HG03280 (cell line): ENCODE results near the gene CCDC66.
"Not testable (repeated sequence)": the region's sequence is repeated elsewhere in the genome, so short reads cannot be mapped to it uniquely, and the experiment has no call there.

Experiments used
- ATAC-seq: cut with Tn5 transposase; IDR thresholded peaks from one replicate; pipeline ENCODE4 v1.9.1; 2021; ENCODE audit warnings: mild to moderate bottlenecking, moderate library complexity; ENCODE audit not compliant: unreplicated experiment

The CCDC66 gene

GRCh38 chr3:56556908-56557830 lies at the start of gene CCDC66:
Gene CCDC66, plus strand, starts transcription at chr3:56557175. Its CDS starts 68 bp downstream, at chr3:56557243.
- peak; percentile 100 for ATAC-seq

- no peak for ATAC-seq
These were observed 37.3 kb upstream of the CCDC66 start for GRCh38 chr3:56519641-56520040.

DNA sequence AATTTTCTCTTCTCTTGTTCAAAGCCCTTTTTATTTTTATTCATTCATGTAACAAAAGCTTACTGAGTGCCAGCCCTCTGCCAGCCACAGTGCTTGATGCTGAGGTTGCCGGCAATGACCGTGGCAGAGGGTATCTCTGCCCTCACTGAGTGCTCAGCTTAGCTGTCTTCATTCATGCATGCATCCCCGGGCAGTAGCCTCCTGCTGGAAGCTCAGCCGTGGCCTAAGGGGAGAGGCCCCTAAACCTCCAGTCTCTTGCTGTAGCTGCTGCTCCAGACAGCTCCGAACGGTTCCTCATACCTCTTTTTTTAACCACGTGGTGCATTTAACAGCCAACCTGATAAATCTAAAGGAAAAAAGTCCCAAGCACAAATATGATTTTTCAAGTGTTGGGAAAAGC lies 34.6 kb upstream of the CCDC66 start:
- ATAC-seq: no peak

DNA sequence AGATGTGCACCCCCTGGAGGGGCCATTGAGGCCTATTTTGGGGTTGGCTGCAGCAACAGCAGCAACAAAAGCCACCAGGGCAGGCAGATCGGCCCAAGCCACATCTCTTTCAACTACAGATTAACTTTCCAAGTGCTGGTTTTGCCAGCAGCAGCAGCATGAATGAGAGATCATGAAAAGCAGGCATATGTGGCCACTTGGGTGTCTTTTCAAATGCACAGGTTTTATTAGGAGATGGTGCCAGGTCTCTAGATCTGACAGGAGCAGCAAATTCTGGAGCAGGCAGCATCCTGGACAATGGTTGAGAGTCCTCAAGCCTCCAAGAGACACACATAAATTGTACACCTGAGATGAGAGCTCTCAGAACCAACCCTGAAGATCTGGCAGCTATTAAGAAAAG lies 31.7 kb upstream of the CCDC66 start:
- no peak for ATAC-seq

- no peak for ATAC-seq
These were observed 20.2 kb upstream of the CCDC66 start for GRCh38 chr3:56536735-56537134.

DNA sequence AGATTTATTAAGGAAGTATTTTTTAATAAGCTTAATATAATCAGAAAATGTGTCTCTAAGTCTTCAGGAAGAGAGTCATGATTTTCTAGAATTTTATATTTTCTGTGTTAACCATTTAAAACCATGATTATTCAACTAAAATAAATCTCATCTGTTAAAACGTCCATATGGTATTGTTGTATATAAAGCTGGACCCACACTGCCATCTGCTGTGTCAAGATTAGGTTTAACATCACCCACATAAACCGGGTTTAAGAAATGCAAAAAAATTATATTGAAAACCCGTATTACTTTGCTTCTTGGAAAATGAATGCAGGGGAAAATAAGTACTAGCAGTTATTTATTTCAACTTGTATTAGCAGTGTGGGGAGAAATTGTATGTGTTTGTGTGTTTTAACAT lies 9.5 kb upstream of the CCDC66 start:
- ATAC-seq: no peak

- ATAC-seq: peak; percentile 11
These were observed 826 bp downstream of the CCDC66 start for GRCh38 chr3:56557831-56558170.

DNA sequence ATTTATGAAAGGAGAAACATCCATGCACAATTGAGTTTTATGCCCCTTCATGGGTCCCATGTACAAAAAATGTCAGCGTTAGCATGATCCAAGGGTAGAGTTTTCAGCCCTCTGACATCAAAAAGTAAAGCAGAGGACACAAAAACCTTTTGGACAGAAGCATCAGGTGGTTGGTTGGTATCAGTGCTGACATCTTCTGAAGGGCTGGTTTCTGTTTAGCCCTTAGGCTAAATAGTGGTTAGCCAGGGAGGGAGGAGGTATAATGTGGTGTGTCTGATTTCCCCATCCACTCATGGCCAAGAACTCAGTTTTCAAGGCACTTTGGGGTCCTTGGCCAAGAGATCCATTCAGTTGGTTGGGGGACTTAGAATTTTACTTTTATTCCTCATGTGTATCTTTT lies 16.5 kb downstream of the CCDC66 start:
- no peak for ATAC-seq

GRCh38 chr3:56581941-56582340 lies 25.0 kb downstream of the CCDC66 start:
- ATAC-seq: not testable (repeated sequence)

- not testable (repeated sequence) for ATAC-seq
These were observed 27.3 kb downstream of the CCDC66 start for GRCh38 chr3:56584275-56584674.

DNA sequence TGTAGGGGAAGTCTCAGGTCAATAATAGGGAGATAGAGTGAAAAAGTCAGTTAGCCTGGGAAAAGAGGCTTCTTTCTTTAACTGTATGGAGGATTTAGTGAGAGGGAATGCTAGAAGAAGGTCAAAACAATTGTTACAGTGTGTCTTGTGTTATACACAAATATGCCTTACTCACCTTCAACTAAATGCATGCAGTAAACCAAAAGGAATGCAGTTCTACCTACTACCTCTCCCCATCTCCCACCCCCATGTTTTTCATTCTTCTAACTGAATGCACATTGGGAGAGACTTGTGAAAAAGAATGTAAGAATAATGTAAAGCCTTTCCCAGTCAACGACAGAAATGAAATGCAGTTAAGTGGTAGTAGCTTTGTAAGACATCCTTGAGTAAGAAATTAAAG lies 33.8 kb downstream of the CCDC66 start:
- ATAC-seq: no peak

DNA sequence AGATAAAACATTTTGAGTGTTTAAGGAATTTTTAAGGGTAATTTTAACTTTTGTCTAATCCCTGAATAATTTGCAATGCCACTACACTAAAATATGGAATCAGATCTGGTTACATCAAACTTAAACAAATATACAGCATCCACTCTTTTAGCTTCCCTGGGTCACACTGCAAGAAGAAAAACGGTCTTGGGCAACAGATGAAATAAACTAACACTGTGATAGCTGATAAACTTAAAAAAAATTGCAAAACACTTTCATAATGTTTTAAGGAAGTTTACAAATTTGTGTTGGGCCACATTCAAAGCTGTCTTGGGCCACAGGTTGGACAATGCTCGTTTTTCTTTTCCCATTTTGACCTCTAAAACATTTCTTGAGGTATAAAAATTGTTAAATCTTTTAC lies 34.3 kb downstream of the CCDC66 start:
- no peak for ATAC-seq

DNA sequence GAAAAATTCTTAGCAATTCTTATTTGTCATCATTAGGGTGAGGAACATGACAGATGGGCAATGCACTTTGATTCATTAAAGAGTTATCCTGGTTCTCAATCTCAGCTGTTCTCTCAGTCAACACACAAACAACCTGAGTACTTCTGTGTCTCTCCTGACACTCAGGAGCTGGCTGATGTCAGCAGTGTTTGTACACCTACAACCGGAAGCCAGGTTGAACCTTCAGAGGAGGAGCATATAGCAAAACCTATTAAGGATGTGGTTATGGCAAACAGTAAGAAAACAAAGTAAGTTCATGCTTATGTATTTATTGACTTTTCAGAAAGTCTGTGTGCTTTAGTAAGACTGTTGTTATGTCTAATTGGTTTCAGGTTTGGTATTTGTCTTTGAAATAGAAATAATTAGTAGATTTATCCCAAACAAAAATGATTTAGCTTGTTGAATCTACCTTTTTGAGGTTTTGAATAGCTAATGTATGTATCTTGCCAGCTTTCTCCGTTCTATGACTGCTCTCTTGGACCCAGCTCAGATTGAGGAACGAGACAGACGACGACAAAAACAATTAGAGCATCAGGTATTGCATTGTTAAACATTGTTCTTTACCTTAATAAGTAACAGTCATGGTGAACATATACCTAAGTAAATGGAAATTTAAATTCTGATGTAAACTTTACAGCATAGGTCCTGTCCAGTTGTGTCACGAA lies 36.6 kb downstream of the CCDC66 start:
- no peak for ATAC-seq

- ATAC-seq: no peak
These were observed 39.2 kb downstream of the CCDC66 start for GRCh38 chr3:56595975-56596840.

GRCh38 chr3:56608479-56608878 lies 51.5 kb downstream of the CCDC66 start:
- not testable (repeated sequence) for ATAC-seq

- ATAC-seq: no peak
These were observed 53.8 kb downstream of the CCDC66 start for GRCh38 chr3:56610669-56611335.

- ATAC-seq: no peak
These were observed 54.4 kb downstream of the CCDC66 start for GRCh38 chr3:56611364-56611763.

- no peak for ATAC-seq
These were observed 55.2 kb downstream of the CCDC66 start for GRCh38 chr3:56612146-56612545.

DNA sequence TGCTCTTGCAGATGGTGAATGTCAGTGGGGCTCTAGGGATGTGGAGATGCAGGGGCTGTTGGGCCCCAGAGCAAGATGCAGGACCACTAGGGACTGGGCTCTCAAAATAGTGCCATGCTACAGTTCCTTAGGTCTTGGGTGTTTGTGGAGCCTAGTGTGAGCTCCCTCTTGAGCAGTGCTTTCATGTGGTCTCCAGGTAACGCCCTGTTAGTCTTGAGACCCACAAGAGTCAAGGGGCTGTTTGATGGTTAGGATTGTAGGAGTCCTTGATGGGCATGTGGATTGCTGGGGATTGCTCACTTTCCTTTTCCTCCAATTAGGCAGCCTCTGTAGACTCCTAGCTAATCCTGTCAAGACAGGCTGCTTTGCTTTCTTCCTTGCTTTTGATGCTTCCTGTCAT lies 56.0 kb downstream of the CCDC66 start:
- ATAC-seq: no peak

DNA sequence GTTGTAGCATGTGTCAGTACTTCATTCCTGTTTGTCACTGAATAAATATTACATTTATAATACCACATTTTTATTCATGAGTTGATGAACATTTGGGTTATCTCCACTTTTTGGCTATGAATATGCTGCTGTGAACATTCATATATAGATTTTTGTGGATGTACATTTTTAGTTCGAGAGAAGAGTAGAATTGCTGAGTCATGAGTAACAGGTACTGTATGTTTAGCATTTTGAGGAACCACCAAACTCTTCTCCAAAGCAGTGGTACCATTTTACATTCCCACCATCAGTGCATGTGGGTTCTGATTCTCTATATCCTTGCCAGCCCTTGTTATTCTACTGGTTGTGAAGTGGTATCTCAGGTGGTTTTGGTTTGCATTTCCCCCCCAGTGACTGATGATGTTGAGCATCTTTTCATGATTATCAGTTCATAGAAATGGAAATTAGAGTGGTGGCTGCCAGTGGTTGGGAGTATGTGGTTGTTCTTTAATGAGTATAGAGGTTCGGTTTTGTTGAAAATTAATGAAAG lies 59.6 kb downstream of the CCDC66 start:
- ATAC-seq: no peak
